PC-9 (cell line): ENCODE results near the gene SLC48A1.

Source experiments
- CTCF ChIP-seq: fragments of 200-600 bp; sonication (generic); conservative IDR thresholded peaks from 2 replicates; pipeline ENCODE4 v1.6.1; 2017; ENCODE audit warnings: mixed run types, antibody characterized with exemption, mild to moderate bottlenecking, moderate library complexity
- EZH2 ChIP-seq: fragments of 200-600 bp; sonication (generic); IDR thresholded peaks from 2 replicates; pipeline ENCODE4 v1.8.0; 2017; ENCODE audit warnings: antibody characterized with exemption, low read depth

GRCh38 chr12:47757840-47758583, 15.0 kb upstream of the SLC48A1 start:
- TF ChIP-seq CTCF (no peak), EZH2 (no peak)
